SK-N-SH (cell line): ENCODE measurements around the gene CHCHD3.

Source experiments
- CTCF ChIP-seq: fragments of 200-600 bp; sonication (generic); IDR thresholded peaks from 2 replicates; pipeline ENCODE4 v1.6.1; 2017; ENCODE audit warnings: antibody characterized with exemption, mild to moderate bottlenecking, moderate library complexity
- EZH2phosphoT487 ChIP-seq: fragments of 200-600 bp; sonication (generic); IDR thresholded peaks from 2 replicates; pipeline ENCODE4 v1.6.1; 2017; ENCODE audit warnings: low read depth, mixed run types, mild to moderate bottlenecking, antibody characterized with exemption, moderate library complexity, borderline replicate concordance
- GABPA ChIP-seq: IDR thresholded peaks from 2 replicates; pipeline ENCODE4 v1.4.0; 2012; ENCODE audit warnings: low read depth, mild to moderate bottlenecking
- MAX ChIP-seq: IDR thresholded peaks from 2 replicates; pipeline ENCODE4 v1.4.0; 2012; ENCODE audit warnings: low read depth
- RAD21 ChIP-seq: IDR thresholded peaks from 2 replicates; pipeline ENCODE4 v1.6.1; 2012; ENCODE audit warnings: mild to moderate bottlenecking, low read length
- RCOR1 ChIP-seq: fragments of 150-350 bp; IDR thresholded peaks from 2 replicates; pipeline ENCODE4 v1.6.1; 2017; ENCODE audit warnings: antibody characterized with exemption, low read length
- SIN3A ChIP-seq: IDR thresholded peaks from 2 replicates; pipeline ENCODE4 v1.6.1; 2012; ENCODE audit warnings: low read depth, mild to moderate bottlenecking, low read length, moderate library complexity, borderline replicate concordance
- TAF1 ChIP-seq: IDR thresholded peaks from 2 replicates; pipeline ENCODE4 v1.6.1; 2012; ENCODE audit warnings: low read depth, mild to moderate bottlenecking, low read length, moderate library complexity, borderline replicate concordance
- USF1 ChIP-seq: IDR thresholded peaks from 2 replicates; pipeline ENCODE4 v1.4.0; 2012; ENCODE audit warnings: low read depth, borderline replicate concordance

DNA sequence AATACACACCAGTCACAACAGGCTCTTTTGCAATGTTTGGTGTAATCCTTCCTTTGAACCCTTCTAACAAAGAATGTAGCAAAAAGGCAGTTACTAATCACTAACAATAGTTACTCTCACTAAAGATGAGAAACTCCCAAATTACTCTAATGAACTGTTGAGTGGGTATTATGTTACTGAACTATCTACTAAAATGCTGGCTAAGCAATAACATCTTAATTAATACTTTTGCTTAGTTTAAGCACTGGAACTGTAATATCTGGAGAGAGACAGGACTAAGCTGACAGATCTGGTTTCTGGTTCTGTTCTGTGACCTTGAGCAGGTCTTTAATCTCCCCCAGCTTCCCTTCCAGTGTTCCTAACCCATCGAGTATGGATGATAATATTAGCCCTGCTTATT, 241.7 kb downstream of the CHCHD3 start:
- TF ChIP-seq CTCF: no peak
- TF ChIP-seq SIN3A: no peak
- no peak for TF ChIP-seq MAX
- no peak for TF ChIP-seq TAF1
- no peak for TF ChIP-seq RAD21
- no peak for TF ChIP-seq RCOR1
- TF ChIP-seq EZH2phosphoT487: no peak
- TF ChIP-seq GABPA: no peak
- TF ChIP-seq USF1: no peak
